SK-N-MC (cell line): ENCODE data around the gene RIOX2.

Experiments used
- DNase-seq: peaks from one replicate; pipeline ENCODE4 v3.0.0-alpha.2; 2011; ENCODE audit warnings: low read depth, low spot score
- H3K27ac ChIP-seq: fragments of 200-600 bp; sonication (generic); 2 replicates; pipeline ENCODE4 v1.5.1; 2016; ENCODE audit warnings: mixed run types
- H3K36me3 ChIP-seq: fragments of 200-600 bp; sonication (generic); 2 replicates; pipeline ENCODE4 v1.6.1; 2017; ENCODE audit warnings: antibody characterized with exemption, low read length, mixed read lengths; ENCODE audit not compliant: insufficient read depth
- H3K4me3 ChIP-seq: fragments of 200-600 bp; sonication (generic); 2 replicates; pipeline ENCODE4 v1.5.1; 2016
- H3K9ac ChIP-seq: fragments of 200-600 bp; sonication (generic); 2 replicates; pipeline ENCODE4 v1.8.0; 2017; ENCODE audit warnings: mixed run types, mixed read lengths; ENCODE audit not compliant: insufficient read length
- H3K9me3 ChIP-seq: fragments of 200-600 bp; sonication (generic); 2 replicates; pipeline ENCODE4 v1.6.1; 2017; ENCODE audit warnings: low read depth, mild to moderate bottlenecking, antibody characterized with exemption, low read length, moderate library complexity, mixed read lengths
- EZH2 ChIP-seq: fragments of 200-600 bp; sonication (generic); IDR thresholded peaks from one replicate; pipeline ENCODE4 v1.6.1; 2017; ENCODE audit warnings: antibody characterized with exemption
- FOXP2 ChIP-seq: optimal IDR thresholded peaks from 2 replicates; pipeline ENCODE3; 2011; ENCODE audit warnings: mild to moderate bottlenecking, moderate library complexity; ENCODE audit not compliant: insufficient read depth; ENCODE audit errors: extremely low read length, control extremely low read depth
- POLR2AphosphoS5 ChIP-seq: IDR thresholded peaks from 2 replicates; pipeline ENCODE4 v1.6.1; 2012; ENCODE audit warnings: mild to moderate bottlenecking, low read depth, low read length, borderline replicate concordance

The RIOX2 gene

DNA sequence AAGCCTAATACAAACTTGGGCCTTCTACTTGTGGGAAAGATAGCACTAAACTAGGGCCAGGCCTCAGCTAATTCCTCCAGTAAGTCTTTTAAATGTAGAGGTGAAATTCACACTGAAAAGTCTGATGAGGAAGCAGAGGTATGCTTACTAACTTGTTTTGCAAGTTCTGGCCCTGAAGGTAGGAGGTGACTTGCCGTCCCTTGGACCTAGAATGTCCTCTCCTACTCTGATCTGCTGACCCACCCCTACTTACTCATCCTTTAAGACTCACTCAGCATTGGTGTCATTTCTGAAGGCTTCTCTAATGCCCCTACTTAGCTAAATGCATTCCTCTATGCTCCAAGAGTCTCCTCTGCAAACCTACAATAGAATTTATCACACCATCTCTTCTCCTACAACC is 19.4 kb downstream of the RIOX2 start:
- H3K4me3 ChIP-seq, result no peak overlapping the region
- no peak for TF ChIP-seq POLR2AphosphoS5
- no peak for TF ChIP-seq FOXP2
- no peak for TF ChIP-seq EZH2
- no peaks in the 10 kb centered on the region for H3K9me3 ChIP-seq
- peaks cover 16% of the 10 kb centered on the region; the same call in 1 of the 2 replicates for H3K36me3 ChIP-seq
- no peak overlapping the region for H3K27ac ChIP-seq
- no peak for DNase-seq
- H3K9ac ChIP-seq, result no peak overlapping the region

DNA sequence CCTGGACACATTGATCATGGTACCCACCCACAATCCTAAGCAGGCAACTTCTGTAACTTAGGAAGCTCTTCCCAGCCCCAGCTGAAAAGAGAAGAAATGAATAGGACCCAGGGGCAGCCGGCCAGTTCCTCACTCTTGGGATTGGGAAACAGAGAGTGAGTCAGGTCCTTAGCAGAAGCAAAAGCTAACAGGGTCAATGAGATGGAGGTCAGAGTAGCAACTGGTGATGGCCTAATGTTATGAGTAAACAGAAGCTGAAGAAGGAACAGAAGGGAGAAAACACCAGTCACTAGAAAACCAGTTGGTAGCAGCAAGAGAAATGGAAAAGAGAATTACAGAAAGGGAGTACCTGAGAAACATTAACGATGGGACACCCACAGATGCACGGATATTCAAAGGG is 20.0 kb downstream of the RIOX2 start:
- Histone ChIP-seq H3K9me3 (no peaks in the 10 kb centered on the region), H3K4me3 (no peak overlapping the region), H3K36me3 (peaks cover 16% of the 10 kb centered on the region; the same call in 1 of the 2 replicates), H3K9ac (no peak overlapping the region), H3K27ac (no peak overlapping the region)
- DNase-seq, result no peak
- TF ChIP-seq POLR2AphosphoS5 (no peak), FOXP2 (no peak), EZH2 (no peak)

GRCh38 chr3:97950360-97950759 is 21.9 kb downstream of the RIOX2 start:
- H3K36me3 ChIP-seq, result peaks cover 20% of the 10 kb centered on the region; the same call in 1 of the 2 replicates
- H3K4me3 ChIP-seq, result no peak overlapping the region

DNA sequence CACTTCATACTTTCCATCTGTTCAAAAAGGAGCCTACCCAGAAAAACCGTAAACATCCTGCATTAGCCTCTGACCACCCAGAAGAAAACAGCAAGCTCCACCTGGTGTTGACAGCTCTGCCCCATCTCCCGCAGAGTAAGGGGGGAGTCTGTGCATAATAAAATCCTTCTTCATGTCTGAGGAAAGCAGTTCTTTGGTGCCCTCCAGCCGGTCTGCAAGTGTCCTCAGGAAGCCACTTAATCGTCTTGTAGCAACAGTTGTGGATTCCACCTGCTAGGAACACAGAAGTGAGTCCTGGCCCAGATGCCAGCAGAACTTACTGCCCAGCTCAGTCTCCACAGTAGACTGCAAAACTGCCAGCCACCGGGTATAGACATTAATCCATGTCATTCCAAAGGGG is 22.5 kb downstream of the RIOX2 start:
- H3K9ac ChIP-seq, result no peak overlapping the region
- DNase-seq, result no peak
- TF ChIP-seq FOXP2 (no peak), POLR2AphosphoS5 (no peak), EZH2 (no peak)
- no peaks in the 10 kb centered on the region for H3K9me3 ChIP-seq
- peaks cover 24% of the 10 kb centered on the region; the same call in 1 of the 2 replicates for H3K36me3 ChIP-seq
- no peak overlapping the region for H3K4me3 ChIP-seq
- no peak overlapping the region for H3K27ac ChIP-seq

More at GRCh38 chr3:97950360-97950759, 21.9 kb downstream of the RIOX2 start:
- no peak overlapping the region for H3K9ac ChIP-seq
- no peak for DNase-seq
- H3K9me3 ChIP-seq, result no peaks in the 10 kb centered on the region
- no peak for TF ChIP-seq FOXP2
- no peak for TF ChIP-seq EZH2
- no peak for TF ChIP-seq POLR2AphosphoS5
- no peak overlapping the region for H3K27ac ChIP-seq

GRCh38 chr3:97949110-97949485 is 23.1 kb downstream of the RIOX2 start:
- H3K4me3 ChIP-seq, result no peak overlapping the region
- H3K9ac ChIP-seq, result no peak overlapping the region
- no peak for TF ChIP-seq POLR2AphosphoS5
- TF ChIP-seq EZH2, result no peak
- TF ChIP-seq FOXP2, result no peak
- no peaks in the 10 kb centered on the region for H3K9me3 ChIP-seq
- no peak for DNase-seq
- no peak overlapping the region for H3K27ac ChIP-seq
- H3K36me3 ChIP-seq, result peaks cover 24% of the 10 kb centered on the region; the same call in 1 of the 2 replicates

DNA sequence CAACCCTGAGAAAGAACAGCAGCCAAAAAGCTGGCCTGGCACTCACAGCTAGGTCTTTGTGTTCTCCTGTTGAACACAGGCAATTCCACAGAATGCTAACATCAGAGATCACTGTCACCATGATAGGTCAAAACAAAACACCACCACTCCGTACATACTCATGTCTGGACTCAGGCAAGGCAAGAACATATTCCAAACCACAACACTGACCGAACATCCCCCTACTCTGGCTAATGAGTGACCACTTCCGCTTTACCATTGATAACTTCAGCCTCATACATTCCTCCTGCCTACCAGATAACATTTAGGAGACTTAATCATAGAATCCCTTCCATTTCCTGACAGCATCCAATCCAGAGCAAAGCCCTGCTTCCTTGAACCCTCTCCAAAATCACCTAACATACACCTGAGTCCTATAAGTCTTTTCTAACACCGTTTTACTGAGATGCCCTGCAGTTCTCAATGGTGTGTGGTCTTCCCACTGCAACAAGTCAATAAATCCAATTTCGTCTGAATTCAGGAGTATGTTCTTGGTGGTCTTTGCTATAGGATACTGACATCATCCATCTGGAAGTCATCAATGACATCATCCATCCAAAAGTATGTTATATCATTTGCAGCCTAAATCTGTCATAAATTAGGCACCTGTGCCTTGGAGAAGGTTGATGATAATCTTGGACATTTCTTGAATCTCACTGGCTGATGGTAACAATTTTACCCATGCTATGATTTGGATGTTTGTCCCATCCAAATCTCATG is 23.7 kb downstream of the RIOX2 start:
- Histone ChIP-seq H3K36me3 (peaks cover 24% of the 10 kb centered on the region; the same call in 1 of the 2 replicates), H3K27ac (no peak overlapping the region), H3K4me3 (no peak overlapping the region), H3K9ac (no peak overlapping the region), H3K9me3 (no peaks in the 10 kb centered on the region)
- no peak for DNase-seq
- TF ChIP-seq POLR2AphosphoS5, result no peak

DNA sequence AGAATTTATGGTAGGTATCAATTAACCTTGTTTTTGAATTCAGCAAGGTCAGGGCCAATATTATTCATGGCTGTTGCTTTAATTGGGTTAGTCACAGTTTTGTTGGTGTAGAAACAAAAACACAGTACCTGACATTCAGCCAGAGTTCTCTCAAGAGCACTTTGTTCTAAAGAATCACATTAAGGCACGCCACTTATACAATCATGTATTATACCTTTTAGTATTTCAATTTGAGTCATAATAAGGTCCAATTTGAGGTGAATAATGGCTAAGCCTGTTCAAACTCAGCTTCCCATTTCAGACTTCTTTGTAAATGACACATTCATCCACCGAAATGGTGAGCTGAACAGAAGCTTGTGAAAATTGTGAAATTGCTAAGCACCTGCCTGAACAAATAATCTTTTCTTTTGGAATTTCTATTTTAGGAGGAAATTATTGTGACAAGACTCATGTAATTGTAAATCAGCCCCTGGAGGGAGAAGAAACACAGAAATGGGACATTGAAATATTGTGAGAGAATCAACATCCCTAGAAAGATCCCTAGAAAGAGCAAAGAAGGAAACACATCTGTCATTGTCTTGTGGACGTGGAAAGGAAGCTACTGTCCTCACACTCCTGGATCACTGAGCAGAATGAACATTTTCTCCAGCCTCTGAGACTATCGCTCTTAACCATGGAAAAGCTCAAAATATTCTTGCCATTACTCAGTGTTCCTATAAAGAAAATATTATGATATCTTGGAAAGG is 29.3 kb downstream of the RIOX2 start:
- no peaks in the 10 kb centered on the region for H3K9me3 ChIP-seq
- H3K4me3 ChIP-seq, result no peak overlapping the region
- DNase-seq, result no peak
- TF ChIP-seq POLR2AphosphoS5, result no peak
- no peak for TF ChIP-seq EZH2
- no peak for TF ChIP-seq FOXP2
- H3K27ac ChIP-seq, result no peak overlapping the region
- peaks cover 8% of the 10 kb centered on the region; the same call in 1 of the 2 replicates for H3K36me3 ChIP-seq
- H3K9ac ChIP-seq, result no peak overlapping the region

DNA sequence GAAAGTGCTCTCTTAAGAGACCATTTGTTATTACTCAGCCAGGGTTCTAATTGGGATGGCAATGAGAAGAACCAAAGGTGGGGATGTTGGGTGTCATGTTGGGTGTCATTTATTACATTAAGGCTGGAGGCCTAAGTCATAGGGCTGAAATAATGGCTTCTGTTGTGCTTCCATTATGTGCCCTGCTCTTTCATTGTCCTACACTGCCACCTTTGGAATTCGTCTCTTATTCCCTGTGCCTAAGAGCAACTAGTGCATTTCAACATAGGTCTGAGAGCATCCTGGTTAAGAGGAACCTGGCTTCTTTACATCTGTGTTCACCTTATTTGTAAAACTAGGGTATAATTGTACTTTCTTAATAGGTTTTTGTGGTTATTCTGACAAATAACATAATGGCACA is 32.2 kb downstream of the RIOX2 start:
- Histone ChIP-seq H3K4me3 (no peak overlapping the region), H3K27ac (no peak overlapping the region), H3K9ac (no peak overlapping the region), H3K9me3 (no peaks in the 10 kb centered on the region), H3K36me3 (peaks cover 2% of the 10 kb centered on the region; the same call in 1 of the 2 replicates)
- no peak for DNase-seq
- TF ChIP-seq FOXP2 (no peak), POLR2AphosphoS5 (no peak), EZH2 (no peak)
